K562 (cell line): ENCODE measurements around the gene IMMP2L. TPM values are rescaled to one million over a fixed set of nuclear protein-coding genes. Genes with fewer than 3 reads are reported as not detected.

ENCODE experiments used
- ATAC-seq: fragments of 200-7000 bp; cut with Tn5 transposase; 3 replicates; pipeline ENCODE4 v1.9.1; 2020; ENCODE audit warnings: moderate library complexity
- BruUV-seq: library from RNA; stranded (reverse); fragments of 400-500 nt; replicated peaks from 2 replicates; lab custom pipeline; 2021; lab: Mats Ljungman, UMichigan
- CTCF ChIA-PET: fragments of 300-600 bp; formaldehyde crosslinking; extraction: SDS; loops from one replicate; lab custom pipeline; 2021; ENCODE audit warnings: low intra/inter-chr PET ratio; lab: Yijun Ruan, JAX
- POLR2A ChIA-PET: fragments of 300-600, 350-650 bp; sonication (Branson Sonifier 250); formaldehyde crosslinking; extraction: SDS; loops from one replicate; lab custom pipeline; 2021; ENCODE audit warnings: antibody characterized with exemption, inconsistent platforms; lab: Yijun Ruan, JAX
- DNase-seq, 4 experiments: peaks; one replicate each; pipeline versions ENCODE4 v3.0.0 to v3.0.0-alpha.2; 2011 to 2018; ENCODE audit warnings: low spot score in 3 of 4, mixed read lengths in 3 of 4; ENCODE audit errors: extremely low read depth in 1 of 4
- FAIRE-seq: peaks from 2 replicates; lab custom pipeline; 2011; peaks lifted over from hg19 to GRCh38; lab: Jason Lieb, UNC
- H2AFZ ChIP-seq: 2 replicates; pipeline ENCODE4 v1.6.0; 2011; ENCODE audit warnings: low read depth, low read length, control low read depth, inconsistent platforms
- H3K27ac ChIP-seq: fragments of 200-600 bp; 3 replicates; pipeline ENCODE4 v1.8.0; 2011; ENCODE audit warnings: low read depth, mild to moderate bottlenecking, control low read depth, inconsistent platforms, low read length, moderate library complexity, mixed read lengths; ENCODE audit errors: extremely low read depth
- H3K27me3 ChIP-seq, 2 experiments: fragments of 300-600 bp in 1 of 2; 2 replicates in 1 of 2; 3 replicates in 1 of 2; pipeline versions ENCODE4 v1.6.0 to v1.8.0; 2011; ENCODE audit warnings: inconsistent platforms in 2 of 2, low read length in 2 of 2, mild to moderate bottlenecking in 1 of 2, mixed read lengths in 1 of 2, moderate library complexity in 1 of 2; ENCODE audit not compliant: control insufficient read depth in 2 of 2, insufficient read depth in 2 of 2
- H3K36me3 ChIP-seq: fragments of 300-600 bp; 3 replicates; pipeline ENCODE4 v1.8.0; 2011; ENCODE audit warnings: mild to moderate bottlenecking, low read length, inconsistent platforms; ENCODE audit not compliant: control insufficient read depth, insufficient read depth
- H3K4me1 ChIP-seq, 2 experiments: fragments of 200-600 bp in 1 of 2; replicated peaks in 1 of 2; 2 replicates in 1 of 2; 3 replicates in 1 of 2; pipeline versions ENCODE4 v1.5.1 to v1.8.0; 2011; ENCODE audit warnings: inconsistent platforms in 2 of 2, low read length in 2 of 2, mild to moderate bottlenecking in 1 of 2, mixed read lengths in 1 of 2, moderate library complexity in 1 of 2; ENCODE audit not compliant: control insufficient read depth in 2 of 2, insufficient read depth in 2 of 2
- H3K4me2 ChIP-seq: 2 replicates; pipeline ENCODE4 v1.6.1; 2011; ENCODE audit warnings: low read length, control low read depth, inconsistent platforms, mixed read lengths; ENCODE audit not compliant: insufficient read depth
- H3K4me3 ChIP-seq: fragments of 200-600 bp; sonication (generic), shearing (Covaris generic); 2 replicates; pipeline ENCODE4 v1.5.1; 2016; ENCODE audit warnings: control low read depth, inconsistent platforms
- H3K79me2 ChIP-seq: fragments of 200-600 bp; 3 replicates; pipeline ENCODE4 v1.8.0; 2011; ENCODE audit warnings: low read length, inconsistent platforms; ENCODE audit not compliant: control insufficient read depth, insufficient read depth
- H3K9ac ChIP-seq, 2 experiments: 2 replicates each; pipeline versions ENCODE4 v1.6.0 to v1.6.1; 2011; ENCODE audit warnings: low read depth in 2 of 2, low read length in 2 of 2, control low read depth in 1 of 2, inconsistent platforms in 1 of 2, mild to moderate bottlenecking in 1 of 2, mixed read lengths in 1 of 2; ENCODE audit not compliant: insufficient read depth in 1 of 2
- H3K9me1 ChIP-seq: one replicate; pipeline ENCODE4 v1.6.0; 2011; ENCODE audit warnings: inconsistent platforms, mild to moderate bottlenecking, low read length, moderate library complexity; ENCODE audit not compliant: control insufficient read depth, insufficient read depth
- H3K9me3 ChIP-seq: replicated peaks from 2 replicates; pipeline ENCODE4 v1.5.1; 2011; ENCODE audit warnings: low read depth, low read length, inconsistent platforms; ENCODE audit not compliant: control insufficient read depth, insufficient read depth
- H4K20me1 ChIP-seq: replicated peaks from 2 replicates; pipeline ENCODE4 v1.6.1; 2011; ENCODE audit warnings: low read length, inconsistent platforms, mixed read lengths; ENCODE audit not compliant: control insufficient read depth, insufficient read depth
- KDM1A ChIP-seq, 2 experiments: fragments of 450-650 bp; IDR thresholded peaks; 2 replicates each; pipeline ENCODE4 v1.6.1; 2016; ENCODE audit warnings: mild to moderate bottlenecking in 2 of 2
- in situ Hi-C: fragments of 300-500 bp; cut with MboI; formaldehyde crosslinking; loops from 4 replicates; pipeline ENCODE4 v1.15.0; 2018; ENCODE audit warnings: inconsistent platforms, mixed read lengths
- intact Hi-C: fragments of 100-400 bp; cut with micrococcal nuclease; formaldehyde crosslinking; loops from 2 replicates; pipeline ENCODE4 v1.14.2; 2022
- polyA plus RNA-seq, 8 experiments: library from polyadenylated mRNA; depleted of rRNA in 4 of 8; stranded (reverse) in 5 of 8; unstranded in 3 of 8; fragments of >200 nt; fragmentation: Nextera tagmentation in 2 of 8; fragmentation: Illumina TruSeq in 1 of 8; extraction: Ambion mirVana in 2 of 8; extraction: Trizol in 1 of 8; gene quantifications; 2 replicates each; pipeline versions ENCODE4 v1.2.1 to v1.2.3, GENCODE V29; 2011 to 2014; ENCODE audit warnings: inconsistent platforms in 1 of 8, missing spikeins in 1 of 8
- total RNA-seq, 7 experiments: library from RNA; depleted of rRNA in 6 of 7; stranded (reverse); fragments of >200 nt in 6 of 7; fragmentation: Illumina TruSeq in 2 of 7; extraction: Trizol in 2 of 7; gene quantifications; 2 replicates each; pipeline versions ENCODE4 v1.2.1 to v1.2.3, GENCODE V29; 2011 to 2021; ENCODE audit warnings: low replicate concordance in 1 of 7
- TF ChIP-seq, protein P1 (sequence below), 2 experiments: fragments of 450-650 bp in 1 of 2; sonication (generic) in 1 of 2; formaldehyde crosslinking in 1 of 2; IDR thresholded peaks in 1 of 2; conservative IDR thresholded peaks in 1 of 2; 2 replicates each; pipeline versions ENCODE4 v1.6.1 to v1.8.1; 2016 to 2023; ENCODE audit warnings: mild to moderate bottlenecking in 2 of 2, moderate library complexity in 2 of 2, inconsistent platforms in 1 of 2, missing genetic modification reagents in 1 of 2
- TF ChIP-seq, protein P2 (sequence below): fragments of 250-450 bp; sonication (Bioruptor Pico); IDR thresholded peaks from 2 replicates; pipeline ENCODE4 v1.4.0; 2020; ENCODE audit warnings: mild to moderate bottlenecking, moderate library complexity

IMMP2L gene
- total and polyA plus RNA-seq, 9 of the 15 experiments (the other 6 are each of a cell fraction or from before 2014, with no cell fraction given), result 29.7 to 116 (median 53.0) TPM

DNA sequence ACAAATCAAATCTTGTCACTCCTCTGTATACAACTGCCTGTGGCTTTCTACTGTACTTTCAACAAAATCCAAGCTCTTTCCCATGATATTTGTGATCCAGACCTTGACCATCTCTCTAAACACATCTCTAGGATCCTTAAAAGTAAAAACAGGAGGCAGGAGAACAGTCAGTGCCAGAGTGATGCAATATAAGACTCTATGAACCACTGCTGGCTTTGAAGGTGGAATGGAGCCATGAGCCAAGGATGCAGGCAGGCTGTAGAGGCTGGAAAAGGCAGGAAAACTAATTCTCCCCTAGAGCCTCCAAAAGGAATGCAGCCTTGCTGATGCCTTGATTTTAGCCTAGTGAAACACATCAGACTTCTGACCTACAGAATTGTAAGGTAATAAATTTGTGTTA lies 516.8 kb downstream of the IMMP2L start:
- POLR2A ChIA-PET, result no interaction called here
- Histone ChIP-seq H3K27ac (no peak overlapping the region), H2AFZ (no peak overlapping the region), H3K4me2 (no peak overlapping the region), H3K36me3 (no peaks in the 10 kb centered on the region), H3K9me3 (no peaks in the 10 kb centered on the region), H3K27me3 (no peaks in the 10 kb centered on the region), H3K4me1 (no peaks in the 10 kb centered on the region), H3K9me1 (no peaks in the 10 kb centered on the region), H3K4me3 (no peak overlapping the region), H3K79me2 (no peaks in the 10 kb centered on the region), H3K9ac (no peak overlapping the region), H4K20me1 (no peaks in the 10 kb centered on the region)
- no peak for DNase-seq
- in situ Hi-C loops, result no loop called here
- CTCF ChIA-PET, result no interaction called here
- no peak for FAIRE-seq
- intact Hi-C loops, result no loop called here
- no peak for ATAC-seq
- BruUV-seq, result no TSS peak
- TF ChIP-seq, protein P1, sequence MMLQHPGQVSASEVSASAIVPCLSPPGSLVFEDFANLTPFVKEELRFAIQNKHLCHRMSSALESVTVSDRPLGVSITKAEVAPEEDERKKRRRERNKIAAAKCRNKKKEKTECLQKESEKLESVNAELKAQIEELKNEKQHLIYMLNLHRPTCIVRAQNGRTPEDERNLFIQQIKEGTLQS (IDR thresholded peaks at IDR 0.05), result 0 out of 2 replicates have a peak, but pooled peaks have one; percentile 16
- TF ChIP-seq, protein P1 (CRISPR knock-in tag; conservative IDR thresholded peaks at IDR 0.05), result no peak
- no peak for TF ChIP-seq KDM1A (IDR thresholded peaks at IDR 0.05)
- TF ChIP-seq, protein P2, sequence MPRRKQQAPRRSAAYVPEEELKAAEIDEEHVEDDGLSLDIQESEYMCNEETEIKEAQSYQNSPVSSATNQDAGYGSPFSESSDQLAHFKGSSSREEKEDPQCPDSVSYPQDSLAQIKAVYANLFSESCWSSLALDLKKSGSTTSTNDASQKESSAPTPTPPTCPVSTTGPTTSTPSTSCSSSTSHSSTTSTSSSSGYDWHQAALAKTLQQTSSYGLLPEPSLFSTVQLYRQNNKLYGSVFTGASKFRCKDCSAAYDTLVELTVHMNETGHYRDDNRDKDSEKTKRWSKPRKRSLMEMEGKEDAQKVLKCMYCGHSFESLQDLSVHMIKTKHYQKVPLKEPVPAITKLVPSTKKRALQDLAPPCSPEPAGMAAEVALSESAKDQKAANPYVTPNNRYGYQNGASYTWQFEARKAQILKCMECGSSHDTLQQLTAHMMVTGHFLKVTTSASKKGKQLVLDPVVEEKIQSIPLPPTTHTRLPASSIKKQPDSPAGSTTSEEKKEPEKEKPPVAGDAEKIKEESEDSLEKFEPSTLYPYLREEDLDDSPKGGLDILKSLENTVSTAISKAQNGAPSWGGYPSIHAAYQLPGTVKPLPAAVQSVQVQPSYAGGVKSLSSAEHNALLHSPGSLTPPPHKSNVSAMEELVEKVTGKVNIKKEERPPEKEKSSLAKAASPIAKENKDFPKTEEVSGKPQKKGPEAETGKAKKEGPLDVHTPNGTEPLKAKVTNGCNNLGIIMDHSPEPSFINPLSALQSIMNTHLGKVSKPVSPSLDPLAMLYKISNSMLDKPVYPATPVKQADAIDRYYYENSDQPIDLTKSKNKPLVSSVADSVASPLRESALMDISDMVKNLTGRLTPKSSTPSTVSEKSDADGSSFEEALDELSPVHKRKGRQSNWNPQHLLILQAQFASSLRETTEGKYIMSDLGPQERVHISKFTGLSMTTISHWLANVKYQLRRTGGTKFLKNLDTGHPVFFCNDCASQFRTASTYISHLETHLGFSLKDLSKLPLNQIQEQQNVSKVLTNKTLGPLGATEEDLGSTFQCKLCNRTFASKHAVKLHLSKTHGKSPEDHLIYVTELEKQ (CRISPR knock-in tag), result no peak
